Fibroblast of villous mesenchyme (primary cell): Measurements from ENCODE around the gene DUSP1. TPM values are rescaled to one million over a fixed set of nuclear protein-coding genes. Genes with fewer than 3 reads are reported as not detected.
A peak's percentile ranks its signal among the peaks of the same experiment; 100 is the strongest.
"Not testable (repeated sequence)": the region's sequence is repeated elsewhere in the genome, so short reads cannot be mapped to it uniquely, and the experiment has no call there.

Experiments used
- DNase-seq: peaks from one replicate; pipeline ENCODE4 v3.0.0-alpha.2; 2010; ENCODE audit warnings: low read depth
- H3K4me3 ChIP-seq: 2 replicates; pipeline ENCODE4 v1.5.1; 2011; ENCODE audit warnings: low read depth, mild to moderate bottlenecking, low read length
- total RNA-seq: library from RNA; depleted of rRNA; stranded (reverse); fragments of >200 nt; gene quantifications from 2 replicates; pipeline ENCODE4 v1.2.3, GENCODE V29; 2012
- TF ChIP-seq, protein P1 (sequence below): IDR thresholded peaks from 2 replicates; pipeline ENCODE4 v1.5.1; 2012; ENCODE audit warnings: low read depth, mild to moderate bottlenecking, low read length; ENCODE audit not compliant: insufficient read depth

DUSP1 gene
- total RNA-seq, 1 donor = 246 TPM

DNA sequence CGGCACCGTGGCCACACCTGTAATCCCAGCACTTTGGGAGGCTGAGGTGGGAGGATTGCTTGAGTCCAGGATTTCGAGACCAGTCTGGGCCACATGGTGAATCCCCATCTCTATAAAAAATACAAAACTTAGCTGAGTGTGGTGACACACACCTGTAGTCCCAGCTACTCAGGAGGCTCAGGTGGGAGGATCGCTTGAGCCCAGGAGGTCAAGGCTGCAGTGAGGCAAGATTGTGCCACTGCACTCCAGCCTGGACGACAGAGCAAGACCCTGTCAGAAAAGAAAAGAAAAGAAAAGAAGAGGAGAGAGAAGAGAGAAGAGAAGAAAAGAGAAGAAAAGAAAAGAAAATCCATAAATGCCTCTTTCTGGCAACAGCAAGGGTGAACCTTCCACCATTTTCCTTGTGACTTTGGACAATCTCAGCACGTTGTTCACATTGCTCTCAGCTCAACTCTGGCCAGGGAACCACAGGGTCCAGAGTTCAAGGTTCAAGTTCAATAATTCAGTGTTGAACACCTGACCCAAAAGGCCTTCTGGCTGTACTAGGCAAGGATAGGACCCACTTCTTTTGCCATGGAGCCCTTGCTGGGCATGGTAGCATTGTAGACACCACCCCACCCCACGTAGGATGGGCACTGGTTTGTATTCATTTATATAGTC is 14.6 kb upstream of the DUSP1 start:
- no peak for DNase-seq
- H3K4me3 ChIP-seq = no peak overlapping the region
- TF ChIP-seq, protein P1, sequence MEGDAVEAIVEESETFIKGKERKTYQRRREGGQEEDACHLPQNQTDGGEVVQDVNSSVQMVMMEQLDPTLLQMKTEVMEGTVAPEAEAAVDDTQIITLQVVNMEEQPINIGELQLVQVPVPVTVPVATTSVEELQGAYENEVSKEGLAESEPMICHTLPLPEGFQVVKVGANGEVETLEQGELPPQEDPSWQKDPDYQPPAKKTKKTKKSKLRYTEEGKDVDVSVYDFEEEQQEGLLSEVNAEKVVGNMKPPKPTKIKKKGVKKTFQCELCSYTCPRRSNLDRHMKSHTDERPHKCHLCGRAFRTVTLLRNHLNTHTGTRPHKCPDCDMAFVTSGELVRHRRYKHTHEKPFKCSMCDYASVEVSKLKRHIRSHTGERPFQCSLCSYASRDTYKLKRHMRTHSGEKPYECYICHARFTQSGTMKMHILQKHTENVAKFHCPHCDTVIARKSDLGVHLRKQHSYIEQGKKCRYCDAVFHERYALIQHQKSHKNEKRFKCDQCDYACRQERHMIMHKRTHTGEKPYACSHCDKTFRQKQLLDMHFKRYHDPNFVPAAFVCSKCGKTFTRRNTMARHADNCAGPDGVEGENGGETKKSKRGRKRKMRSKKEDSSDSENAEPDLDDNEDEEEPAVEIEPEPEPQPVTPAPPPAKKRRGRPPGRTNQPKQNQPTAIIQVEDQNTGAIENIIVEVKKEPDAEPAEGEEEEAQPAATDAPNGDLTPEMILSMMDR = no peak

GRCh38 chr5:172784162-172784561 is 13.2 kb upstream of the DUSP1 start:
- H3K4me3 ChIP-seq, DNase-seq: not testable (repeated sequence)

- not testable (repeated sequence) for DNase-seq, H3K4me3 ChIP-seq
These were observed 12.3 kb upstream of the DUSP1 start for GRCh38 chr5:172783319-172783718.

DNA sequence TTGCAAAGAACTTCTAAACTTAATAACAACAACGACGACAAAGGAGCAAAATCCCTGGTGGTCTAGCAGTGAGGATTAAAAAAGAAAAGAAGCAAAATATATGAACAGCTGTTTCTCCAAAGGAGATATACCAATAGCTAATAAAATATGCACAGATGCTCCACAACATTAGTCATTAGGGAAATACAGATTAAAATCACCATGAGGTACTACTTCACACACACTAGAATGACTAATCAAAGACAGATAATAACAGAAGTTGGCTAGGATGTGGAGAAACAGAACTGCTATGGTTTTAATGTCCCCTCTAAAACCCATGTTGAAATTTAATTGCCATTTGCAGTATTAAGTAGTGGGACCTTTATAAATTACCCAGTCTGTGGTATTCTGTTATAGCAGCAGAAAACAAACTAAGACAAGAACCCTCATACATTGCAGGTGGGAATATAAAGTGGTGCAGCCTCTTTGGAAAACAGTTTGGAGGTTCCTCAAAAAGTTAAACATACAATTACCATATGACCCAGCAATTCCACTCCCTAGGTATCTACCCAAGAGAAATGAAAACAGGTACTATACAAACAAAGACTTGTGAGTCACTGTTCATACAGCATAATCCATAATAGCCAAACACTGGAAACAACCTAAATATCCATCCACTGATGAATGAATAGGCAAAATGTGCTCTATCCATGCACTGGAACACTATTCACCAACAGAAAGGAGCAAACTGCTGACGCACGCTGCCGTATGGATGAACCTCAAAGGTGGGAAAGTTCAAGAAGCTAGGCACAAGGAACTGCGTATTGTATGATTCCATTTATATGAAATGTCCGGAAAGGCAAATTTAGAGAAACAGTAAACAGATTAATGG is 11.4 kb upstream of the DUSP1 start:
- DNase-seq = peak; percentile 86
- TF ChIP-seq, protein P1 = no peak
- no peak overlapping the region for H3K4me3 ChIP-seq

DNA sequence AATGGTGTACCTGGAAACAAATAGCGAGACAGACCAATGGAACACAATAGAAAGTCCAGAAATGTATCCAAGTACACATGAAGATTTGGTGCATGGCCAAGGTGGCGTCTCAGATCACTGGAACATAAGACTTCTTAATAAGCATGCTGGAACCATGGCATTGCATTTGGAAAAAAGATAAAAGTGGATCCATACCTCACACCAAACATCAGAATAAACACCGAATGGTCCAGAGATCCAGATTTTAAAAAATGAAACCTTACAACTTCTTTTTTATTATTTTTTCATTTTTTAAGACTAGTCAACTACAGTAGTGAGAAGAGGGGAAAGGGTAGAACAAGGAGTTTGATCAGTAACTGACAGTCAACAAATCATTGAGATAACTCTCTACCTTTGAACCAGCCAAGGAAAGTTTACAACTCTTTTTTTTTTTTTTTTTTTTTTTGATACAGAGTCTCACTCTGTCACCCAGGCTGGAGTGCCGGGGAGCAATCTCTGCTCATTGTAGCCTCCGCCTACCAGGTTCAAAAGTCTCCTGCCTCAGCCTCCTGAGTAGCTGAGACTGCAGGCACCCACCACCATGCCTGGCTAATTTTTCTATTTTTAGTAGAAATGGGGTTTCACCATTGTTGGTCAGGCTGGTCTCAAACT is 8.8 kb upstream of the DUSP1 start:
- no peak overlapping the region for H3K4me3 ChIP-seq
- TF ChIP-seq, protein P1 = no peak
- DNase-seq = no peak

DNA sequence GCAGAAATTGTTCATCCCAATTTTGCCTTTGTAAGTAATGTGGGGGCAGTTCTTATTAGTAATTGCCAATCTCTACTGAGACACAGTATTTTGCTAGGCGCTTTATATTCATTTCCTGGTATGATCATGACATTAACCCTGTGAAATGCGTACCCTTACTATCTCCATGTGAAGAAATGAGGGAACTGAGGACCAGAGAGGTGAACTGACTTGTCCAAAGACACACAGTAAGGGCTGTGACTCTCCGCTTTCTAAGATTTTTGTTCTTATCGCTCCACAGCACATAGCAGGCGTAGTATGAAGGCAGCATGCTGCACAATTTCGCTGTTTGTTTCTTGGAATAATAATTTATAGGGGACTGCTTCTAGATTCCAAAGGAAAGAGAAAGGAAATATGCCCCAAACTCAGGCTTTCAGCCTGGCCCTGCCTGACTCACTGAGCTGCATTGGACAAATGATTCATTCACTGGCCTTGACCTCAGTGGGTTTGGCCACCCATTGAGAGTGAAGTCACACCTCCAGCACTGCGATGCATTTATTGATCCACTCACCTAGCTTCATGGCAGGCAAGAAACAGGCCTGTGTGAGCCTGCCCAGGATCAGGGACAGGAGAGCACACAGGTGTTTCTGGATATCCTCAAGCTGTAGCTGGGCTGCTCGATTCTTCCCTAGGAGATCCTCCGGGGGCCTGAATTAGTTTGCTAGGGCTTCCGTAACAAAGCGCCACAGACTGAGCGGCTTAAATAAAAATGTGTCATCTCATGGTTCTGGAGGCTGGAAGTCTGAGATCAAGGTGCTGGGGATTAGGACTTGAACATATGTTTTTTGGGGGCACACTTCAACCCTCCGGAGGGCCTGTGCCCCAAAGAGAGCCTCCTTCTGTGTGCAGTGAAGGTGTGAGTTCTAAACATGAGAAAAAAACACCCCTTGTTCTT is 7.2 kb upstream of the DUSP1 start:
- peak; percentile 80 for DNase-seq
- H3K4me3 ChIP-seq = no peak overlapping the region
- TF ChIP-seq, protein P1 = no peak

DNA sequence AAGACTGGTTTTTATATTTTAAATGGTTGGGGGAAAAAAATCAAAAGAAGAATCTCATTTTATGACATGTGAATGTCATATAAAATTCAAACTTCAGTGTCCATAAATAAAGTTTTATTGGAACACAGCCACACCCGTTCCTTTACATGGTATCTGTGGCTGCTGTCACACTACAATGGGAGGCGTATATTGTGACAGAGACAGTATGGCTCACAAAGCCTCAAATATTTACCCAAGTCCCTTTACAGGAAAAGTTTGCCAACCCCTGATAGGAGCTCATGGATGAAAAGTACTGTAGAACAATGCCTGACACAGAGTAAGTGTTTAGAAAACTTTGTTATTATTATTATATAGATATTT is 5.2 kb upstream of the DUSP1 start:
- TF ChIP-seq, protein P1 = no peak
- H3K4me3 ChIP-seq = no peak overlapping the region
- no peak for DNase-seq
